SH-SY5Y (cell line): ENCODE data around the gene DSCAML1.

ENCODE experiments used
- GATA2 ChIP-seq: IDR thresholded peaks from 2 replicates; pipeline ENCODE4 v1.6.1; 2011; ENCODE audit warnings: mild to moderate bottlenecking, low read depth, low read length
- GATA3 ChIP-seq: IDR thresholded peaks from 2 replicates; pipeline ENCODE4 v1.6.1; 2011; ENCODE audit warnings: low read depth, mild to moderate bottlenecking, low read length, moderate library complexity

GRCh38 chr11:117607449-117607848, 189.6 kb downstream of the DSCAML1 start:
- no peak for TF ChIP-seq GATA2
- no peak for TF ChIP-seq GATA3
